OCI-LY7 (cell line): Measurements from ENCODE around the gene IL17RD. TPM values are rescaled to one million over a fixed set of nuclear protein-coding genes. Genes with fewer than 3 reads are reported as not detected.
A peak's percentile ranks its signal among the peaks of the same experiment; 100 is the strongest.

Experiments
- BruUV-seq: library from RNA; stranded (reverse); fragments of 400-500 nt; replicated peaks from 2 replicates; lab custom pipeline; 2021; lab: Mats Ljungman, UMichigan
- CTCF ChIA-PET: fragments of 300-600 bp; sonication (Branson Sonifier 250); formaldehyde crosslinking; loops from one replicate; lab custom pipeline; 2022; ENCODE audit warnings: antibody characterized with exemption; ENCODE audit not compliant: unreplicated experiment; lab: Charles Lee
- POLR2A ChIA-PET: fragments of 300-600 bp; sonication (Branson Sonifier 250); formaldehyde crosslinking; loops from one replicate; lab custom pipeline; 2022; ENCODE audit warnings: antibody characterized with exemption; lab: Charles Lee
- DNase-seq: peaks from one replicate; pipeline ENCODE4 v3.0.0-alpha.2; 2015; ENCODE audit warnings: low spot score
- H2AFZ ChIP-seq: fragments of 200-600 bp; sonication (generic), shearing (Covaris generic); 2 replicates; pipeline ENCODE4 v1.6.1; 2014; ENCODE audit warnings: mild to moderate bottlenecking, antibody characterized with exemption, low read length, moderate library complexity
- H3K27ac ChIP-seq: fragments of 200-600 bp; sonication (generic); 2 replicates; pipeline ENCODE4 v1.5.1; 2014; ENCODE audit warnings: mixed run types, low read depth, mild to moderate bottlenecking, moderate library complexity, low read length, inconsistent platforms; ENCODE audit not compliant: poor library complexity, severe bottlenecking
- H3K36me3 ChIP-seq: fragments of 200-600 bp; sonication (generic); 2 replicates; pipeline ENCODE4 v1.6.1; 2014; ENCODE audit warnings: mild to moderate bottlenecking, antibody characterized with exemption, low read length, moderate library complexity, mixed read lengths; ENCODE audit not compliant: insufficient read depth
- H3K4me1 ChIP-seq: fragments of 200-600 bp; sonication (generic); 2 replicates; pipeline ENCODE4 v1.5.1; 2014; ENCODE audit warnings: mild to moderate bottlenecking, low read length; ENCODE audit not compliant: insufficient read depth, poor library complexity, severe bottlenecking
- H3K4me2 ChIP-seq: fragments of 200-600 bp; sonication (generic); 2 replicates; pipeline ENCODE4 v1.6.1; 2014; ENCODE audit warnings: mild to moderate bottlenecking, low read length
- H3K4me3 ChIP-seq: fragments of 200-600 bp; sonication (generic); 2 replicates; pipeline ENCODE4 v1.5.1; 2014; ENCODE audit warnings: mild to moderate bottlenecking, low read depth, low read length; ENCODE audit not compliant: poor library complexity, severe bottlenecking
- H3K79me2 ChIP-seq: fragments of 200-600 bp; sonication (generic); 2 replicates; pipeline ENCODE4 v1.6.1; 2016; ENCODE audit warnings: low read depth, mild to moderate bottlenecking, low read length, moderate library complexity, mixed read lengths; ENCODE audit not compliant: insufficient read depth
- H3K9me2 ChIP-seq: fragments of 200-600 bp; sonication (generic); 2 replicates; pipeline ENCODE4 v1.6.1; 2016; ENCODE audit warnings: mild to moderate bottlenecking, low read length, mixed read lengths; ENCODE audit not compliant: insufficient read depth
- H3K9me3 ChIP-seq: fragments of 200-600 bp; sonication (generic); 2 replicates; pipeline ENCODE4 v1.6.1; 2014; ENCODE audit warnings: mild to moderate bottlenecking, mixed run types, low read length, mixed read lengths
- H4K20me1 ChIP-seq: fragments of 200-600 bp; sonication (generic); 2 replicates; pipeline ENCODE4 v1.6.1; 2014; ENCODE audit warnings: mild to moderate bottlenecking, antibody characterized with exemption, low read length, moderate library complexity, mixed read lengths; ENCODE audit not compliant: insufficient read depth
- EZH2phosphoT487 ChIP-seq: fragments of 200-600 bp; sonication (generic); IDR thresholded peaks from 2 replicates; pipeline ENCODE4 v1.6.1; 2018; ENCODE audit warnings: low read depth, borderline replicate concordance, mild to moderate bottlenecking, mixed run types, antibody characterized with exemption, low read length, moderate library complexity, mixed read lengths
- intact Hi-C: fragments of 100-400 bp; cut with micrococcal nuclease; formaldehyde crosslinking; loops from one replicate; pipeline ENCODE4 v1.10.0; 2022; ENCODE audit not compliant: unreplicated experiment
- total RNA-seq, 2 experiments: library from RNA; depleted of rRNA in 1 of 2; stranded (reverse); fragments of >200 nt in 1 of 2; shearing (Covaris generic) in 1 of 2; gene quantifications; 2 replicates each; pipeline ENCODE4 v1.2.3, GENCODE V29; 2014 to 2022
- TF ChIP-seq, protein P1 (sequence below): fragments of 200-600 bp; sonication (generic); conservative IDR thresholded peaks from 2 replicates; pipeline ENCODE4 v1.5.1; 2014; ENCODE audit warnings: mild to moderate bottlenecking, antibody characterized with exemption, low read length, moderate library complexity, mixed read lengths

Gene IL17RD
- total RNA-seq, 2 experiments from 2014 or later: 0.06 to 0.36 TPM

DNA sequence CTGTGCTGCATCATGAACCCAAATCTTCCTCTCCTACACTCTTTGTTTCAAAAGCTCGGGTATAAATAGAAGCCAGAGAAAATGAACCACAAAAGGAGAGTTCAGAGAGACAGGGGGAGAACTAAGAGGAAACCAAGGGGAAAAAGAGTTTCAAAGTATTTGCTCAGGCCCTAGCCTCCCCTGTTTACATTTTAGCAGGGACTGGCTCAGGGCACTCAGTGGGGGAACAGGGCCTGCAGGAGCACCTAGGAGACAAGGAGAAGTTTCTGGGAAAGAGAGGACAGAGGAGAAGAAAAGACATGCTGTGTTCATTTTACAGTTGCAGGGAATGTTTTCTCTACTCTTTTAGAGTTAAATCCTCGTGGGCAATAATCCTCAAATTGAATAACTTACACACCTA lies 8.5 kb upstream of the IL17RD start:
- no peak for DNase-seq
- CTCF ChIA-PET: no interaction called here

DNA sequence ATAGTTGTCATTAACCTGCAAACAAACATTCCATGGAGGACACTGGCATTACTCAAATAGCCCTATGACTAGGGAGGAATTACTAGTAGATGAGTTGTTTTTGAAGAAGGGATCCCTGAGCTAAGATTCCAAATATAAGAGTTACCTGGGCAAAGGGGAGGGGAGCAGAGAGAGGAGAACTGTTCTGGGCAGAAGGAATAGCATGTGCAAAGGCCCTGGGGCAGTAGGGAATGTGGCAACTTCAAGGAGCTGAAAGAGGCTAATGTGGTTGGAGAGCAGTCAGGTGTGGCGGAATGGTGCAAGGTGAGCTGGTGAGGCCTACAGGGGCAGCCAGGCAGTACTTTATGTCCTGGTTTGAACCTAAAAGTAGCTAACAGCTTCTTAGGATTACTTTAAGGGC lies 5.8 kb upstream of the IL17RD start:
- Histone ChIP-seq H3K4me2 (no peak overlapping the region), H3K79me2 (no peaks in the 10 kb centered on the region), H3K9me3 (no peaks in the 10 kb centered on the region), H3K4me1 (peaks cover 21% of the 10 kb centered on the region), H4K20me1 (no peaks in the 10 kb centered on the region), H2AFZ (no peak overlapping the region), H3K9me2 (no peaks in the 10 kb centered on the region), H3K36me3 (no peaks in the 10 kb centered on the region), H3K27ac (no peak overlapping the region), H3K4me3 (no peak overlapping the region)
- TF ChIP-seq EZH2phosphoT487: no peak
- TF ChIP-seq, protein P1, sequence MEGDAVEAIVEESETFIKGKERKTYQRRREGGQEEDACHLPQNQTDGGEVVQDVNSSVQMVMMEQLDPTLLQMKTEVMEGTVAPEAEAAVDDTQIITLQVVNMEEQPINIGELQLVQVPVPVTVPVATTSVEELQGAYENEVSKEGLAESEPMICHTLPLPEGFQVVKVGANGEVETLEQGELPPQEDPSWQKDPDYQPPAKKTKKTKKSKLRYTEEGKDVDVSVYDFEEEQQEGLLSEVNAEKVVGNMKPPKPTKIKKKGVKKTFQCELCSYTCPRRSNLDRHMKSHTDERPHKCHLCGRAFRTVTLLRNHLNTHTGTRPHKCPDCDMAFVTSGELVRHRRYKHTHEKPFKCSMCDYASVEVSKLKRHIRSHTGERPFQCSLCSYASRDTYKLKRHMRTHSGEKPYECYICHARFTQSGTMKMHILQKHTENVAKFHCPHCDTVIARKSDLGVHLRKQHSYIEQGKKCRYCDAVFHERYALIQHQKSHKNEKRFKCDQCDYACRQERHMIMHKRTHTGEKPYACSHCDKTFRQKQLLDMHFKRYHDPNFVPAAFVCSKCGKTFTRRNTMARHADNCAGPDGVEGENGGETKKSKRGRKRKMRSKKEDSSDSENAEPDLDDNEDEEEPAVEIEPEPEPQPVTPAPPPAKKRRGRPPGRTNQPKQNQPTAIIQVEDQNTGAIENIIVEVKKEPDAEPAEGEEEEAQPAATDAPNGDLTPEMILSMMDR: no peak
- BruUV-seq: no TSS peak
- intact Hi-C loops: loop anchor here (1.0 to 10.0 kb wide), 9 partner anchors 56 to 744 kb away; partner anchors contain the start of genes APPL1 and PDE12
- no peak for DNase-seq
- ChIA-PET CTCF (interaction anchor here (0.6 to 0.9 kb wide), 3 partner anchors 28 to 994 kb away, joined by 3 read pairs; no protein-coding TSS in a partner anchor), POLR2A (interaction anchor here (1.2 kb wide), 1 partner anchor 13 kb away, joined by 5 read pairs; no protein-coding TSS in a partner anchor)

More for the DNA sequence above, 8.5 kb upstream of the IL17RD start:
- no peaks in the 10 kb centered on the region for H3K9me3 ChIP-seq
- no peak for TF ChIP-seq EZH2phosphoT487
- TF ChIP-seq, protein P1: no peak
- H3K4me1 ChIP-seq: peaks cover 21% of the 10 kb centered on the region
- no peaks in the 10 kb centered on the region for H3K9me2 ChIP-seq
- no peak overlapping the region for H3K4me2 ChIP-seq
- no peaks in the 10 kb centered on the region for H3K36me3 ChIP-seq
- no peaks in the 10 kb centered on the region for H3K79me2 ChIP-seq
- intact Hi-C loops: loop anchor here (5.0 to 10.0 kb wide), 7 partner anchors 171 to 741 kb away; partner anchors contain the start of gene PDE12
- peak overlapping the region; percentile 8; the same call in 1 of the 2 replicates for H2AFZ ChIP-seq
- H3K27ac ChIP-seq: no peak overlapping the region
- no TSS peak for BruUV-seq
- H3K4me3 ChIP-seq: no peak overlapping the region
- POLR2A ChIA-PET: interaction anchor here (0.5 to 1.1 kb wide), 3 partner anchors 48 to 295 kb away, joined by 3 to 4 read pairs (median 3); no protein-coding TSS in a partner anchor
- H4K20me1 ChIP-seq: no peaks in the 10 kb centered on the region
